NCI-H146 treated with DMSO at 0.1 percent for 48 hours (cell line): Measurements from ENCODE around the gene SLC1A3.
"Not testable (repeated sequence)": the region's sequence is repeated elsewhere in the genome, so short reads cannot be mapped to it uniquely, and the experiment has no call there.

Source experiments
- DNase-seq: peaks from one replicate; lab custom pipeline; 2025; ENCODE audit not compliant: unreplicated experiment; lab: John Stamatoyannopoulos, UW

SLC1A3 gene

DNA sequence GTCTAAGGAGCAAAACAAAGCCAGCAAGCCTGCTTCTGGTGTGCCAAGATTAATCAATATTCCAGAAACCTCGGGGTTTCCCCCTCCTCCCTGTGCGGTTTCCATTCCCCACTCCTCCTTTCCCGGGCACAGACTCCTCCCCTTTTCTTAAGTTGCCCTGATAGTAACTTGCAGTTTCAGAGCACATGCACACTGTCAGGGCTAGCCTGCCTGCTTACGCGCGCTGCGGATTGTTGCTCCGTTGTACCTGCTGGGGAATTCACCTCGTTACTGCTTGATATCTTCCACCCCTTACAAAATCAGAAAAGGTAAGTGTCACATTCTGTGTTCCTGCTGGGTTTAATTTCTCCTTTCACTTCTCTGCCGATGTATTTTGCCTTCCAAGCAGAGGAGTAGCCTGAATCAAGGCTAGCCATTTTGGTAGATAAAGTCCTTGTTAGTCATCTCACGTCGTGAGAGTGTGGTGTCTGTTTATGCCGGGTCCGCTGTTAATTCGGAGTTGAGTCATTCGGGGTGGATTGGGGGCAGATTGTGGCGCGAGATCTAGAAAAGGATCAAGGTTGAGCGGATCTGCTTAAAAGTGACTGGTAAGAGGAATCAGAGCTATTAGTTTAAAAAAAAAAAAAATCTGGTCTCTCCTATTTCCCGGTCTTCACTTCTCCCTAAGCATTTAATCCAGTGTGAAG is at the start of gene SLC1A3:
Gene SLC1A3 (plus strand): TSS at position 179 of the 686 bp plus-strand sequence. CDS start 1,818 bp downstream, outside the sequence.
- no peak for DNase-seq

DNA sequence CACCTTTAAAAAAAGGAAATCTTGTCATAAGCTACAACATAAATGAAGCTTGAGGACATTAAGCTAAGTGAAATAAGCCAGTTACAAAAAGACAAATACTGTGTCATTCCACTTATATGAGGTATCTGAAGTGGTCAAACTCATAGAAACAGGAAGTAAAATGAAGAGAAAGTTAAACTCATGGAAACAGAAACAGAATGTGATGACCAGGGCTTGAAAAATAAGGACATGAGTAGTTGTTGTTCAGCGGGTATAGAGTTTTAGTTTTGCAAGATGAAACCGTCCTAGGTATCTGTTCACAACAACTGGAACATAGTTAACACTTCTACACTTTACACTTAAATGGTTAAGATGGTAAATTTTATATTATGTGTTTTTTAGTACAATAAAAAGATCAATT is 47.8 kb upstream of the SLC1A3 start:
- DNase-seq = no peak

DNA sequence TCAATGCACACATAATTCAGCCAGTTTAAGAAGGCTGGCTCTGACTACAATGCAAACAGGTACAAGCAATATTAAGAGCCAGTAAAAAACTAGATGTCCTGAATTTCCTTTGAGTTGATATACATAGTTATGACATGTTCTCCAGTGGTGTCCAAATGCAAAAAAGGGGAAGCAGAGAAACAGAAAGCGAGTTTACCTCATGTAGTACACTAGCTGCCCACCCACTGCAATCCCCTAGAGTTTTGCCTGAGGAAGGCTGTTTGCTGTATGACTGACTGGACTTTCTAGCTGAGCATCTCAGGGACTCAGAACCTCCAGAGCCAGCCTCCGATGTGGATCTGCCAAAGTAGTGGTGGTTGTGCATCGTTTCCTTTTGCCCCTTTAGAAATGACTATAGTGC is 44.8 kb upstream of the SLC1A3 start:
- DNase-seq = no peak

GRCh38 chr5:36569491-36569890 is 36.9 kb upstream of the SLC1A3 start:
- DNase-seq = no peak

GRCh38 chr5:36570301-36571095 is 35.9 kb upstream of the SLC1A3 start:
- DNase-seq = no peak

DNA sequence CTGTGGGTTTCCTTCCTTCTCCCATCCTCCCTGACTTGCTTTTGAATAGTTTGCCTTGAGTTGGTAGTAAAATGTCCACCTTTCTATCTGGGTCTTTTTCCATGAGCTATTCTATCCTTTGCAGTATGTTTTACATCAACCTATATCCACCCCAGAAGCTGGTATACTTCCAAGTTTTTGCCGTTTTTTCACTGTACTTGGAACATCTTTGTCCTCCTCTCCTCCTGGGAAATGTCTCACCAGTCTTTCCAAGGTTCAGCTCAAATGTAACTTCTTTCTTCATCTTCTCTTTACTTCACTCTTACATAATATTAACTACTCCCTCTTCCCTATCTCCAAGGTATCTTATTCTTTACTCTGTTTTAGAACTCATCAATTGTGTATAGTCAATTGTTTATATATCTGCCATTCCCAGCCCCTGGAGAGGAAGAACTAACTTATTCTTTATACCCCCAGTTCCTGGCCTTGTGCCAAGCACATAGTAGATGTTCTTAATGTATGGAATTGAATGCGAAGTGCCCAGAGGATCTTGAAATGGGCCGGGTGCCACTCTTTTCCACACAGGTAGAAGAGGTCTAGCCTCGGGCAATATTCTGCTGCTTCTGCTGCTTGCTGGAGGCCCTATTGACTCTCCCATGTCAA is 34.9 kb upstream of the SLC1A3 start:
- no peak for DNase-seq

- no peak for DNase-seq
These were observed 33.0 kb upstream of the SLC1A3 start for GRCh38 chr5:36573438-36573837.

GRCh38 chr5:36575361-36575781 is 31.0 kb upstream of the SLC1A3 start:
- no peak for DNase-seq

DNA sequence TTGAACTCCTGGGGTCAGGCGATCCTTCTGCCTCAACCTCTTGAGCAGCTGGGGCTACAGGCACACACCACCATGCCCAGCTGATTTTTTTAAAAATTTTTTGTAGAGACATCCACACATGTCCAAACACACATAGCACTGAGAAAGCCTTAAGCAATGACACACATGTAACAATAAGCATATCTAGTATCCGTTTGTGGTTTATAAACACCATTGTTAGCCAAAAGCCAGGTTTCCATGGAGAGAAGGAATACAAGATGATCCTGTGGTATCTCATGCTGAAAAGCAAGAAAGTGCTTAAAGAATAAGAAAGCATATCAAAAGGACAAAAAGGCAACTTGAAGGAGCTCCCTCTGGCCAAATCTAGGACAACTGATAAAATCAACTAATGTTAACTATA is 29.7 kb upstream of the SLC1A3 start:
- no peak for DNase-seq

DNA sequence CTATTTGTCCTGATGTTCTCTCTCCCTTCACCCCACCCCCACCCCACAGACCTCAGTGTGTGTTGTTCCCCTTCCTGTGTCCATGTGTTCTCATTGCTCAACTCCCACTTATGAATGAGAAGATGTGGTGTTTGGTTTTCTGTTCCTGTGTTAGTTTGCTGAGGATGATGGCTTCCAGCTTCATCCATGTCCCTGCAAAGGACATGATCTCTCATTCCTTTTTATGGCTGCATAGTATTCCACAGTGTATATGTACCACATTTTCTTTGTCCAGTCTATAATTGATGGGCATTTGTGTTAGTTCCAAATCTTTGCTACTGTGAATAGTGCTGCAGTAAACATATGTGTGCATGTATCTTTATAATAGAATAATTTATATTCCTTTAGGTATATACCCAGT is 26.5 kb upstream of the SLC1A3 start:
- DNase-seq = not testable (repeated sequence)

DNA sequence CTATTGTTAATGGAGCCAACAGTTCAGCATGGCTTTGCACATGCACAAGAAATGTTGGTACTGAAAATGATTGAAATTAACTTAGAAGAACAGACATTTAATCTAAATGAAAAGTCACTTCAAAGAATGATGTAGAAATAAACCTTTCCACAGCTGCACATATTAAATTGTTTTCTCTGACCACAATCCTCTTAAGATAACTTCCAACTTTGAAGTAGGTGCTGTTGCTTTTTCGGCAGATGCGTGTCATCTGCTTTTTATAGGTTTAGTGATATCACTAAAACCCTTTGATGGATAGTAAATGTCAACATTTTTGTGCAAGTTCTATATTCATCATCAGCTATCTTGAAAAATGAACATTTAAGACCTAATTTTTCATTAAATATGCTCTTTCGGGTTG is 25.3 kb upstream of the SLC1A3 start:
- DNase-seq = no peak

- DNase-seq = no peak
These were observed 22.2 kb upstream of the SLC1A3 start for GRCh38 chr5:36584009-36584875.

DNA sequence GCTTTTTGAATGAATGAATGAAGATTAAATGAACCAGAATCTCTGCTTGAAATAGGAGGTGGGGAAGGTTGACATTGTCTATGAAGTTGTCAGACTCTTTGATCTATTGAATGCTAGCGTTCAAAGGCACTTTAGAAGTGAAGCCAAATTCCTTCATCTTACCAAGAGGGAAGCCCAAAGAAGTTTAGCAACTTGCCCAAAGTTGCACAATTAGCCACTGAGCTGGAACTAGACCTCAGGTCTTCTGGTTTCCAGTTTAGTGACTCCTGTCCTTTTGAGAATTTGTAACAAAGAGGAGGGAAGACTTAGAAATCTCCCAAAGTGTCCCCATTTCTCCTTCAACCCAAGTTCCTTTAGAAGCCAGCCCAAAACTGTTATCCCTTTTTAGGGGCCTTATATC is 20.7 kb upstream of the SLC1A3 start:
- no peak for DNase-seq

DNA sequence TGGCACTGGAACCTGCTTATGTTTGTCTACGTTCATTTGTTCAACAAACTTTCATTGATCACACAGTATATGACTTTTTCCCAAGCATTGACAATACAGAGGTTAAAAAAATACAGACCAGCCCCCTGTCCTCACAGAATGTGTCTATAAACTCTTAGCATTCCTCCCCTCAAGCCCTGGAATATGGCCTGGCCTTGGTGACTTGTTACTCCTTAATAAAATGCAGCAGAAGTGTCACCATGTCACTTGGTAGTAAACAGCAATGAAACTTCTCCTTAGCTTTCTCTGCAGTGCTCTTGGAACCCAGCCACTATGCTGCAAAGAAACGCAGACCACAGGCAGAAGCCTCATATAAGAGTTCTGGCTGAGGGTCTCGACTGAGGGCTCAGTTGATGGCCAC is 19.1 kb upstream of the SLC1A3 start:
- no peak for DNase-seq

GRCh38 chr5:36589735-36590134 is 16.7 kb upstream of the SLC1A3 start:
- not testable (repeated sequence) for DNase-seq

GRCh38 chr5:36590513-36591286 is 15.7 kb upstream of the SLC1A3 start:
- DNase-seq = no peak

- no peak for DNase-seq
These were observed 12.5 kb upstream of the SLC1A3 start for GRCh38 chr5:36593867-36594266.

DNA sequence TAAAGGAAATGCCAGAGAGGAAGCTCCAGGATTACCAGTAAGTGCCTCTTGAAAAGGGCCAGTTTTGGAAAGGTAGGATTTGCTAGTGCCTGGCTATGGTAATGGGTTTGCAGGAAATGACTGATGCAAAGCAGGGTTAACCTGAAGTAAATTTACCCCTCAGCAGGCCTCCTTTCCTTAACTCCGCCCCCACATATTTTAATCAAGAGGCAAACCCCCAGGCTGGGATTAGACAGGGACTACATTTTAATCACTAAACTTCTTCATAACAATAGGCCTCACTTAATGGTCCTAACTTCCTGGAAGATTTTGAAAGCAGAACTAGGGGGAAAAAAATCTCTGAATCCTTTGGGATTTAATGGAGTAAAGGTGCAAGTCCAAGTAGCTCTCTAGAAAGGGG is 10.2 kb upstream of the SLC1A3 start:
- no peak for DNase-seq

DNA sequence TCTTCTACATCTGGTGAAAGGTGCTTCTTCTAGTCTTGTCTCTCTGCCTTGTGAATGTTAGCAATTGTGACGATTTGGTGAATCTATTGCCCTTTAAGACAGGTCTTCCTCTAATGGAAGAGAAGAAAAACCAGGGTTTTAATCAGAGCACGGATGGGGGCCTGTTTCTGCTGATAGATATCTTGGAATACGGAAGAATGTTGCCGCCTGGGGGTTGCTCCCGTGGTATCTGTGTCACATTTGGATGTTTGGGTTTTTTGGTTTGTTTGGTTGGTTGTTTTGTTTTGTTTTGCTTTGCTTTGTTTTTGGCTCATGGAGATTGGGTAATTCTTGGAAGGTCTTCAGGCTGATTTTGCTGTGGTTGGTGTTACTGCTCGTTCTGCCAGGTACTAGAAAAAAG is 9.7 kb upstream of the SLC1A3 start:
- DNase-seq = no peak

GRCh38 chr5:36598045-36598444 is 8.4 kb upstream of the SLC1A3 start:
- no peak for DNase-seq
